Stimulated activated naive CD8-positive, alpha-beta T cell treated with anti-CD3 and anti-CD28 coated beads, Interleukin-15, Interleukin-2, amounts not matched to agents 100 ng/mL and 50 ng/mL, for 24 hours (primary cell): Measurements from ENCODE around the gene IFITM5.
"Not testable (repeated sequence)": the region's sequence is repeated elsewhere in the genome, so short reads cannot be mapped to it uniquely, and the experiment has no call there.

ENCODE experiments used
- H3K27ac Mint-ChIP-seq: one replicate; pipeline ENCODE4 v1.8.0; 2021; ENCODE audit warnings: mild to moderate bottlenecking, mixed read lengths
- H3K27me3 Mint-ChIP-seq: one replicate; pipeline ENCODE4 v1.8.0; 2021; ENCODE audit warnings: mixed read lengths
- H3K36me3 Mint-ChIP-seq: one replicate; pipeline ENCODE4 v1.8.0; 2021; ENCODE audit warnings: low read depth, mixed read lengths
- H3K4me1 Mint-ChIP-seq: one replicate; pipeline ENCODE4 v1.8.0; 2021; ENCODE audit warnings: low read depth, mixed read lengths
- H3K4me3 Mint-ChIP-seq: one replicate; pipeline ENCODE4 v1.8.0; 2021; ENCODE audit warnings: mild to moderate bottlenecking, mixed read lengths
- H3K9me3 Mint-ChIP-seq: one replicate; pipeline ENCODE4 v1.8.0; 2021; ENCODE audit warnings: mixed read lengths

The IFITM5 gene

DNA sequence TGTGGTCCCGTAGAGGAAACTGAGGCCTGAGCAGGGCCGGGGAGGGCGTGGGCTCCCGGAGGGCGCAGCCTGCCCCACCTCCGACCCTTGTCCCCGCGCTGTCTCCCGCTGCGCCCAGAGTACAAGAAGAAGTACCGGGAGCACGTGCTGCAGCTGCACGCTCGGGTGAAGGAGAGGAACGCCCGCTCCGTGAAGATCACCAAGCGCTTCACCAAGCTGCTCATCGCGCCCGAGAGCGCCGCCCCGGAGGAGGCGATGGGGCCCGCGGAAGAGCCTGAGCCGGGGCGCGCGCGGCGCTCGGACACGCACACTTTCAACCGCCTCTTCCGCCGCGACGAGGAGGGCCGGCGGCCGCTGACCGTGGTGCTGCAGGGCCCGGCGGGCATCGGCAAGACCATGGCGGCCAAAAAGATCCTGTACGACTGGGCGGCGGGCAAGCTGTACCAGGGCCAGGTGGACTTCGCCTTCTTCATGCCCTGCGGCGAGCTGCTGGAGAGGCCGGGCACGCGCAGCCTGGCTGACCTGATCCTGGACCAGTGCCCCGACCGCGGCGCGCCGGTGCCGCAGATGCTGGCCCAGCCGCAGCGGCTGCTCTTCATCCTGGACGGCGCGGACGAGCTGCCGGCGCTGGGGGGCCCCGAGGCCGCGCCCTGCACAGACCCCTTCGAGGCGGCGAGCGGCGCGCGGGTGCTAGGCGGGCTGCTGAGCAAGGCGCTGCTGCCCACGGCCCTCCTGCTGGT lies 19.2 kb downstream of the IFITM5 start:
- Mint-ChIP-seq H3K27me3 (peaks cover 32% of the 10 kb centered on the region), H3K27ac (no peak overlapping the region), H3K4me1 (peaks cover 55% of the 10 kb centered on the region), H3K9me3 (peaks cover 15% of the 10 kb centered on the region), H3K36me3 (peaks cover 6% of the 10 kb centered on the region), H3K4me3 (peak overlapping the region; percentile 68)

DNA sequence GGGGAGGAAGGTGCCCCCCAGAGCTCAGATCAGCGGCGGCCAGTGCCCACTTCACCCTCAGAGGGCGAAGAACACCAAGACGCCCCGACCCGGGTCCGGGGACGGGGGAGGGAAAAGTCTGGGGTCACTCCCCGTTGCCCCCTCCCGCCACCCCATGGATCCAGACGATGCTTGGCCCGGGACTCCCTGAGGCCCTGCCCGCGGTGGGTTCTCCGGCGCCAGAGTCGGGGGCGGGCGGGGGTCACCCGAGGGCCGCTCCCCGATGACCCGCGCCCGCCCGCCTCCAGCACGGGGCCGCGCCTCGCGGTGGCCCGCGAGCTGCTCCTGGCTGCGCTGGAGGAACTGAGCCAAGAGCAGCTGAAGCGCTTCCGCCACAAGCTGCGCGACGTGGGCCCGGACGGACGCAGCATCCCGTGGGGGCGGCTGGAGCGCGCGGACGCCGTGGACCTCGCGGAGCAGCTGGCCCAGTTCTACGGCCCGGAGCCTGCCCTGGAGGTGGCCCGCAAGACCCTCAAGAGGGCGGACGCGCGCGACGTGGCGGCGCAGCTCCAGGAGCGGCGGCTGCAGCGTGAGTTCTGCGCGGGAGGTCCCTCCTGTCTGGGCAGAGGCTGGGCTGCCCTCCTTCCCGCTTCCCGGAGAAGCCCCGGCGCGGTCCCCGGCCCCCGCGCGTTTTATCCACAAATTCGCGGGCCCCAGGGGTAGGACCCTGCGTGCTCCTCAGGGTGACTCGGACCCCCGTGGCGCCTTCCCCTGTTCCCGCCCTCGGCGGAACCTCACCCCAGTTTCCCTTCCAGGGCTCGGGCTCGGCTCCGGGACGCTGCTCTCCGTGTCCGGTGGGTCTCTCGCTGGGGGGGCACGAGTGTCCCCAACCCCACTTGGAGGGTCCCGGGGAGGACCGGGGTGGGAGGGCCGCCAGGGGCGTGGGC lies 20.0 kb downstream of the IFITM5 start:
- H3K4me1 Mint-ChIP-seq: peaks cover 55% of the 10 kb centered on the region
- H3K9me3 Mint-ChIP-seq: peaks cover 15% of the 10 kb centered on the region
- no peak overlapping the region for H3K27ac Mint-ChIP-seq
- H3K4me3 Mint-ChIP-seq: peak overlapping the region; percentile 72
- H3K27me3 Mint-ChIP-seq: peaks cover 32% of the 10 kb centered on the region
- peaks cover 6% of the 10 kb centered on the region for H3K36me3 Mint-ChIP-seq

DNA sequence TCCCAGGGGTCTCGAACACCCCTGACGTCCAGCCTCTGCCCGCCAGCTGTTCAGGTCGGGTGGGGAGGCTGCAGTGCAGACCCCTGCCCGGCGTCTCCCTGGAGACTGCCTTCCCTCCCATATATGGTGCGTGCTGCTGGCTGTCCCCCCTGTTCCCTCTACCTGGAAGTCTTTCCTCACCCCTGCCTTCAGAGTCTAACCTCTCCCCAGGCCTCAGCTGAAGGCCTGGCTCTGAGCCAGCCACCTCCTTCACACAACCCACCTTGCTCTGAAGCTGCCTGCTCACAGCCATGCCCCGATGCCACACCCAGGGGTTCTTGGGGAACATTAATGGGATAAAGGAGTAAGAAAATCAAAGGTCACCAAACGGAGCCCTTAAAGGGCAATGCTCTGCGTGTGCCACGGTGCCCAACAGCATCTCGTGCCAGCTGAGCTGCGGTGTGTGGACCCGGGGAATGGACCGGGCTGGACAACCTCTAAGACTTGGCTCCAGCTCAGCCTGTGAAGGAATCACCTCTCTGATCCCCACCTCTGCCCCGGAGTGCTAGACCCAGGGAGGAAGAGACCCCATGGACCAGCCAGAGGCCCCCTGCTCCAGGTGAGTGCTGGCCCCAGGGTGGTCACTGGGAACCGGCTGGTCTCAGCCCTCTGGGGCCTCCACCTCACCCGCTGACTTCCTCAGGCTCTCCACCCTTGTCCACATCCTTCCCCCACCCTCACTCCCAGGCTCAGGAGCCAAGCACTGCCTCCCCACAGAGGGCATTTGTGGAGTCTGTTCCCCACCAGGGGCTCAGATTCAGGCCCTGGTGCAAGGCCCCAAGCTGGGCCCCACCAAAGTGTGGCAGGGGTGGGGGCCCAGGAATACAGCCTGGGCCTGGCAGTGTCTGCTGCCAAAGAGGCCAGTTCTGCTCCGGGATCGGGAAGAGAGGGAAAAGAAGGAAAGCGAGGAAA lies 21.1 kb downstream of the IFITM5 start, which contains the start of gene NLRP6:
Gene NLRP6 (plus strand): TSS at position 407 of the 951 bp plus-strand sequence. CDS start 163 bp downstream, at position 570.
- H3K27ac Mint-ChIP-seq: peak within 1 kb of the TSS; percentile 67
- H3K36me3 Mint-ChIP-seq: peaks cover 6% of the 10 kb centered on the region
- peaks cover 32% of the 10 kb centered on the region for H3K27me3 Mint-ChIP-seq
- H3K4me1 Mint-ChIP-seq: peaks cover 48% of the 10 kb centered on the region
- H3K4me3 Mint-ChIP-seq: peak within 1 kb of the TSS; percentile 72
- peaks cover 15% of the 10 kb centered on the region for H3K9me3 Mint-ChIP-seq

DNA sequence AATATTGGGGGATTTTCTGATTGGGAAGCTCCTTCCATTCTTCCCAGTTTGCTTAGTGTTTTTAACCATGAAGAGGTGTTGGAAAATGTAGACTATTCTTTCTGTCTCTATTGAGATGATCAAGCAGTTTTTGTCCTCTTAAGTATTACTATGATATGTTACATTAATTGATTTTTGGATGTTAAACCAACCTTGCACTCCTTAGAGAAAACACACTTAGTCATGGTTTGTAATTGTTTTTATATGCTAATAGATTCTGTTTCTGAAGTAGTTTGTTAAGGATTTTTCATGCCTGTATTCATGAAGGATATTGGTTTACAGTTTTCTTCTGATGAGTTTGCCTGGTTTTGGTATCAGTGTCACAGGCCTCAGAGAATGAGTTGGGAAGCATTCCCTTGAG lies 23.1 kb downstream of the IFITM5 start:
- peaks cover 6% of the 10 kb centered on the region for H3K36me3 Mint-ChIP-seq
- no peak overlapping the region for H3K27ac Mint-ChIP-seq
- H3K27me3 Mint-ChIP-seq: peaks cover 17% of the 10 kb centered on the region
- H3K9me3 Mint-ChIP-seq: peaks cover 15% of the 10 kb centered on the region
- H3K4me3 Mint-ChIP-seq: no peak overlapping the region
- peaks cover 32% of the 10 kb centered on the region for H3K4me1 Mint-ChIP-seq

DNA sequence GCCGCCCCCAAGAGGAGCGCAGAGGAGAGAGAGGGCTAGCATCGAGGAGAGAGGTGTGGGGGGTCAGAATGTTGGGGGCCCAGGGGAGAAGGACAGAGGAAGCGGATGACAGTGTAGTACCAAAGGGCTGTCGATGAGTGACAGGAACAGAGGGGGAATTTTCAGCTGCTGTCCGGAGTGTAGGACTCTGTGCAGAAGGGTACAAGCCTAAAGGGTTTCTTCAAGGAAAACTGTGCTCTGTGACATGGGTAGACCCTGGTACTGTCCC lies 26.5 kb downstream of the IFITM5 start:
- Mint-ChIP-seq H3K36me3 (peaks cover 6% of the 10 kb centered on the region), H3K27ac (no peak overlapping the region), H3K9me3 (peaks cover 15% of the 10 kb centered on the region), H3K4me3 (no peak overlapping the region), H3K27me3 (peaks cover 4% of the 10 kb centered on the region), H3K4me1 (peaks cover 42% of the 10 kb centered on the region)

DNA sequence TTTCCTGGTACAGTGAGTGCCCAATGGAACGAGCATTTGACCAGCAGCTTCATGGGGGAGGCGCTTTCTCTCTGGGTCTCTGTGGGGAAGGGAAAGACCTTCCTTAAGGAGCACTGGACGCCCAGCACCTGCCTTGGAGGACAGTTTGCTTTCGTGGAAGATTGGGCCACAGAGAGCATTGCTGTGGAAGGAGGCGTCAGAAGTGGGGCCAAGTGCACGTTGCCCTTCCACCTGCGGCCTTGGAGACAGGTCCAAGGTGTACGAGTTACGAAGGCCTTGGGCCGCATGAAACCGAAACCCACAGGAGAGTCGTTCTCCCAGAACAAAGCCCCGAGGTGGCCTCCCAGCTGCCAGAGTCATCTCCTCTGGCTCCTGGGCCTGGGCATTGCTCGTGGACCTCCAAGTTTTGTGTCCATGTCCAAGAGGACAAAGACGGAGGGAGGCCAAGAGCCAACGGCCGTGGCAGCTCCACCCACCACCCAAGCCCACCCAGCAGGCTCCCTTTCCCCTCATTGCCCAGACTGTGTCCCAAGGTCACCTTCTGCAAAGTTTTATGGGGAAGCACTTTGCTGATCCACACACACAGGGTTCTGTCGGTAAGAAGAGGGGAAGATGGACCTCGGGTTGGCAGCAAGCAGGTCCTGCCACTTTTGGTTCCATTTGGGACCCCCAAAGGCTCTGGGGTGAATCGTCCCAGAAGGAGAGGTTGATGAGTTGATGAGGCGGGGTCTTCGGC lies 27.0 kb downstream of the IFITM5 start:
- H3K4me3 Mint-ChIP-seq: no peak overlapping the region
- H3K36me3 Mint-ChIP-seq: peaks cover 6% of the 10 kb centered on the region
- H3K9me3 Mint-ChIP-seq: peaks cover 12% of the 10 kb centered on the region
- no peaks in the 10 kb centered on the region for H3K27me3 Mint-ChIP-seq
- H3K27ac Mint-ChIP-seq: no peak overlapping the region
- H3K4me1 Mint-ChIP-seq: peaks cover 42% of the 10 kb centered on the region

DNA sequence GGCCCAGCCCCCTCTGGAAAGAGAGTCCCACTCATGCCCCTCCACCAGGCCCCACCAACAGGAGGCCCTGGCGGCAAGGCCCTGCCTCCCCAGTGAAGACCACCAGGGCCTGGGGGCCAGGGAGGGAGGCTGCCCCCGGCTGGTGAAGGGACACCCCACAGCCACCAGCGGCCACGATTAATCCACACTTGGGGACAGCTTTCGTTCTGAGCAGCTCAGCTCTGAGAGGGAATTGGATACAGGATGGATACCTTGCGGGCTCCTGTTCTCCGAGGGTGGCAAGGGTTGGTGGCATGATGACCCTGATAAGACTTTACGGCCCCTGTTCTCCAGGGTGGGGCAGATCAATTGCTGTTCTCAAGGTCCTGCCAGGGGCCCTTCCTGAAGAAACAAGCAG lies 28.0 kb downstream of the IFITM5 start:
- H3K27ac Mint-ChIP-seq: no peak overlapping the region
- H3K36me3 Mint-ChIP-seq: no peaks in the 10 kb centered on the region
- peaks cover 44% of the 10 kb centered on the region for H3K4me1 Mint-ChIP-seq
- no peak overlapping the region for H3K4me3 Mint-ChIP-seq
- H3K9me3 Mint-ChIP-seq: peaks cover 5% of the 10 kb centered on the region
- H3K27me3 Mint-ChIP-seq: no peaks in the 10 kb centered on the region

DNA sequence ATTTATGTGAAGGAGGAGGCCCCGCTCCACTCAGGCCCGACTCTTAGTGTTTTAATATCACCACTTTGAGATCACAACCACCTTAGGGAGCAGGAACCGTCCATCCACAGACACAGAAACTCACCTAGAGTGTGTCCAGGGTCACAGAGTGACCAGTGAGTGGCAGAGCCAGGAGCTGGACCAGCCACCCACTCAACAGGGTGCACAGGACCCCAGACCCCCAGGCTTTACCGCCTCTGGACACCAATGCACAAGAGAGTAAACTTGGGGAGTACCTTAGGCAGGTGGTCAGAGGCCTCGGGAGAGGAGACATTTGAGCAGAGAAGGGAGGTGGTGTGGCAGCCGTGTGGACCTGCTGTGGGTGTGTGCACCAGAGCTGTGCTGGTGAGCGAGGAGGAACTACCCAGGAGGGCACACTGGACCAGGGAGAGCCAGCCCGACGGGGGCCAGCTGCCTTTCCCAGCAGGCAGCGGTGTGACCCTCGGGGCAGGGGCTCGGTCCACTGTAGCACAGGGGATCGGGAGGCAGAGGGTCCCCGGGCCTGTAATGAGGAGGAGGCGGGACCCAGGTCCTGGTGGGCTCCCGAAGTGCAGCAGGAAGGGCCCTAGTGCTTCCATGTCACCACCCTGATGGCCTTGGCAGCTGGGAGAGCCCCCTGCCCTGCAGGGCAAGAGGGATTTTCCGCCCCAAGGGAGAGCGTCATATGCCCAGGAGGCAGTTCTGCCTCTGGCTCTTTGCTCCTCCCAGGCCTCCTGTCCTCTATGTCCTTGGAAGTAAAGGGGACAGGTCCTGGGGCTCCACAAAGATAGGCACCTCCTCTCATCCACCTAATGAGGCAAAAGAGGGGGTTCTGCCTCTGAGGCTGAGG lies 28.6 kb downstream of the IFITM5 start:
- no peaks in the 10 kb centered on the region for H3K27me3 Mint-ChIP-seq
- H3K4me3 Mint-ChIP-seq: no peak overlapping the region
- H3K9me3 Mint-ChIP-seq: no peaks in the 10 kb centered on the region
- no peak overlapping the region for H3K27ac Mint-ChIP-seq
- H3K36me3 Mint-ChIP-seq: no peaks in the 10 kb centered on the region
- peaks cover 44% of the 10 kb centered on the region for H3K4me1 Mint-ChIP-seq

DNA sequence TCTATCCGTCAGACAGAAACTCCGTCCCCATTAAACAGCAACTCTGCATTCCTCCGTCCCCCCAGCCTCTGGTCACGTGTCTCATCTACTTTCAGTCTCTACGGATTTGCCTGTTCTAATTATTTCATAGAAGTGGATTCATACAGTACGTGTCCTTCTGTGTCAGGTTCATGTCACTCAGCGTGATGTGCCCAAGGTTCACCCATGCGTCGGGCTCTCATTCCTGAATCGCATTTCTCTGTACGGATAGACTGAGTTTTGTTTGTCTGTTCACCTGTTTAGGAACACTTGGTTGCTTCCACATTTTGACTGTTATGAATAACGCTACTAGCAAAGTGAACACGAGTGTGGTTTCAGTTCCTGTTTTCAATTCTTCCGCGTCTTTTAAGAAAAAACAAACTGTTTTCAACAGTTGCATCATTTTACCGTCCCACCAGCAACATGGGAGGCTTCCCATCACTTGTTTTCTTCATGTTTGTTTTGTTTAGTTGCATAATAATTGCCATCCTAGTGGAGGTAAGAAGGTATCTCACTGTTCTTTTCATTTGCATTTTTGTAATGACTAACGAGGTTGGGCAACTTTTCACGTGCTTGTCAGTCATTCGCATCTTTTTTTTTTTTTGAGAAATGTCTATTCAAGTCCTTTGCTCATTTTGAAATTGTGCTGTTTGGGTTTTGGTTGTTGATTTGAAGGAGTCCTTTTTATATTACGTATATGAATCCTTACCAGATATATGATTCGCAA lies 30.0 kb downstream of the IFITM5 start:
- H3K36me3 Mint-ChIP-seq: no peaks in the 10 kb centered on the region
- H3K9me3 Mint-ChIP-seq: no peaks in the 10 kb centered on the region
- peak overlapping the region; percentile 95 for H3K27ac Mint-ChIP-seq

DNA sequence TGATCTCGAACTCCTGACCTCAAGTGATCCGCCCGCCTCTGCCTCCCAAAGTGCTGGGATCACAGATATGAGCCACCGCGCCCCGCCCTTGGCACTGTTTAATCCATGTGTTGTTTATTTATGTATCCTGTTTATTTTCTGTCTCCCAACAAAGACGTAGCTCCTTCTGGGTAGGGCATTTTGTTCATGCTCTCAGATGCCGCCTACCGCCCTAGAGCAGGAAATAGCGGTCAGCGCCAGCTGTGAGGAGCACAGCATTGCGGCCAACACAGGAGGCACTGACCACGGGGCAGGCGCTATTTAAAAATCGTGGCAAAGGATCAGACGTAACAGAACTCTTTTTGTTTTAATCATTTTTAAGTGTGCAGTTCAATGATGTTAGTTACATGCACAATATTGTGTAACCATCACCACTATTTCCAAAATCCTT lies 30.6 kb downstream of the IFITM5 start:
- not testable (repeated sequence) for H3K36me3 Mint-ChIP-seq, H3K9me3 Mint-ChIP-seq, H3K27me3 Mint-ChIP-seq
- Mint-ChIP-seq H3K4me3 (peak overlapping the region; percentile 92), H3K4me1 (peaks cover 47% of the 10 kb centered on the region), H3K27ac (peak overlapping the region; percentile 95)

More for the DNA sequence above, 30.0 kb downstream of the IFITM5 start:
- H3K27me3 Mint-ChIP-seq: no peaks in the 10 kb centered on the region
- H3K4me1 Mint-ChIP-seq: peaks cover 46% of the 10 kb centered on the region
- peak overlapping the region; percentile 92 for H3K4me3 Mint-ChIP-seq

DNA sequence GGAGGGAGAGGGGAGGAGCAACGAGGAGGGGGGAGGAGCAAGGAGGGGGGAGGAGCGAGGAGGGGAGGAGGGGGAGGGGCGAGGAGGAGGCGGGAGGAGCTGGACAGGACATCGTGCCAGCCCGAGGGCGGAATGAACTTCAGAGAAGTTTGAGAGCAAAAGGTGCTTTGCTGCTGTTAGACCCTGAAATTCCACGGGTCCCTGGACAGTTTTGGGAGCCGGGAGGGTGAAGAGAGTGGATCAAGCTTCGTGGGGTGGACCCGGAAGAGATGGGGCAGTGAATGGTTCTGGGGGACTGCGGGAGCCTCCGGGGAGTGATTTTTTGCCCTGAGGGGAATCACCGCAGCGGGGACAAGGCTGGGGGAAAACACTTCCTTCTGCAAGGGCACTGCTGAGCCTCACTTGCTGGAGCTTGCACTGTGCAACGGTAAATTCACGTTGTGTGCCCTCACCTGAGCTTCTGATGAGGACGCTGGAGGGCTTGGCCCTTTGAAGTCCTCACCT lies 31.8 kb downstream of the IFITM5 start:
- Mint-ChIP-seq H3K27ac (peak overlapping the region; percentile 95), H3K4me3 (peak overlapping the region; percentile 92), H3K36me3 (no peaks in the 10 kb centered on the region), H3K4me1 (peaks cover 47% of the 10 kb centered on the region), H3K9me3 (no peaks in the 10 kb centered on the region), H3K27me3 (no peaks in the 10 kb centered on the region)

DNA sequence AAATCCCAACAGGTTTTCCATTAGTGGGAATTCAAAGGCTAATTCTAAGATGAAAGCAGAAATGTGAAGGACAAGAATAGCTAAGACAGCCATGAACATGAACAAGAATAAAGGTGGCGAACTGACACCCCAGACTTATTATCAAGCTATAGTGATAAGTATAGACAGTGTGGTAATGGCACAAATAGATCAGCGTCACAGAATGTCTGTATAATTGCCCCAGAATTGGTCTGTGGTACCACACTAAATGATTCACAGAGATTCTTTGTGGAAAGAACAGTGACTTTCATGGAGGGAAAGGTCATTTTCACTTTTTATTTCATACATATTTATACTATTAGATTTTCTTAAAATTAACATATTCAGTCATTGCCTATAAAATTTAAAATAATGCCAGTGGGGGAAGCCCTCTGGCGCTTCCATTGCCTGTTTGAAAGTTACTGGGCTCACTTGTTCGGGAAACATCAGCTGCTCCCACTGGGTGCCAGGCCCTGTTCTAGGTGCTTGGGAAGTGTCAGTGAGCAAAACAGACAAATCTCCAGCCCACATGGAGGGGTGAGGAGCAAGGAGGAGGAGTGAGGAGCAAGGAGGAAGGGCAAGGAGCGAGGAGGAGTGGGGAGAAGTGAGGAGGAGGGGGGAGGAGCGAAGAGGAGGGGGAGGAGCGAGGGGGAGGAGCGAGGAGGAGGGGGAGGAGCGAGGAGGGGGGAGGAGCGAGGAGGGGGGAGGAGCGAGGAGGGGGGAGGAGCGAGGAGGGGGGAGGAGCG lies 32.5 kb downstream of the IFITM5 start:
- Mint-ChIP-seq H3K4me3 (peak overlapping the region; percentile 72), H3K27ac (peak overlapping the region; percentile 96), H3K36me3 (no peaks in the 10 kb centered on the region), H3K27me3 (no peaks in the 10 kb centered on the region), H3K4me1 (peaks cover 51% of the 10 kb centered on the region), H3K9me3 (no peaks in the 10 kb centered on the region)
